Stomach (tissue), 9 donors: ENCODE data around the gene PPP2R2C. TPM values are rescaled to one million over a fixed set of nuclear protein-coding genes. Genes with fewer than 3 reads are reported as not detected.

Experiments
- DNase-seq, 2 donors: peaks; one replicate each; pipeline versions ENCODE4 v3.0.0 to v3.0.0-alpha.2; 2013 to 2019
- H3K27ac ChIP-seq, 5 donors: fragments of 200-600 bp in 4 of 5; sonication (generic) in 4 of 5; one replicate each; pipeline ENCODE4 v1.5.1; 2013 to 2019; ENCODE audit warnings: mild to moderate bottlenecking in 1 of 5, moderate library complexity in 1 of 5
- H3K27me3 ChIP-seq, 3 donors: fragments of 200-600 bp; sonication (generic); one replicate each; pipeline ENCODE4 v1.5.1; 2017 to 2019; ENCODE audit warnings: mixed run types in 1 of 3
- H3K36me3 ChIP-seq, 4 donors: fragments of 200-600 bp; sonication (generic); 1 replicate in 3 of 4; 2 replicates in 1 of 4; pipeline ENCODE4 v1.5.1; 2016 to 2019
- H3K4me1 ChIP-seq, 4 donors: fragments of 200-600 bp; sonication (generic); one replicate each; pipeline ENCODE4 v1.5.1; 2016 to 2019
- H3K4me3 ChIP-seq, 4 donors: fragments of 200-600 bp; sonication (generic) in 3 of 4; one replicate each; pipeline ENCODE4 v1.5.1; 2016 to 2019; ENCODE audit warnings: mild to moderate bottlenecking in 1 of 4
- H3K9me3 ChIP-seq, 4 donors: fragments of 200-600 bp; sonication (generic); one replicate each; pipeline ENCODE4 v1.5.1; 2016 to 2019
- CTCF ChIP-seq, 7 experiments: fragments of 450-650 bp in 4 of 7; fragments of 200-600 bp in 3 of 7; sonication (generic) in 3 of 7; IDR thresholded peaks; one replicate each; pipeline ENCODE4 v1.5.1; 2016 to 2019; ENCODE audit warnings: antibody characterized with exemption in 7 of 7, control low read depth in 2 of 7, mild to moderate bottlenecking in 1 of 7
- EP300 ChIP-seq: sonication (generic); formaldehyde crosslinking; IDR thresholded peaks from one replicate; pipeline ENCODE4 v1.6.1; 2017; ENCODE audit warnings: antibody characterized with exemption
- POLR2A ChIP-seq, 4 donors: fragments of 450-650 bp; IDR thresholded peaks; one replicate each; pipeline ENCODE4 v1.6.1; 2016; ENCODE audit warnings: antibody characterized with exemption in 4 of 4, control low read depth in 2 of 4, mild to moderate bottlenecking in 1 of 4, moderate library complexity in 1 of 4
- POLR2AphosphoS5 ChIP-seq, 3 donors: sonication (generic); formaldehyde crosslinking; IDR thresholded peaks; one replicate each; pipeline ENCODE4 v1.6.1; 2016; ENCODE audit warnings: antibody characterized with exemption in 3 of 3
- WGBS, 5 donors: extraction: QIAGEN DNeasy Blood & Tissue Kit in 3 of 5; methylation state at CpG; one replicate each; pipeline versions ENCODE4 v1.1.5 to v1.1.7; 2013 to 2018; 5-methylcytosine and 5-hydroxymethylcytosine counted together
- intact Hi-C: fragments of 100-400 bp; cut with DNase I; formaldehyde crosslinking; loops from one replicate; pipeline ENCODE4 v1.15.1; 2023; ENCODE audit warnings: low total_unique reads
- polyA plus RNA-seq, 3 donors: library from polyadenylated mRNA; stranded (reverse); fragments of 200-250 nt; gene quantifications; one replicate each; pipeline ENCODE4 v1.2.3, GENCODE V29; 2013
- total RNA-seq, 5 donors: library from RNA; depleted of rRNA; stranded (reverse); fragments of >200 nt; gene quantifications; one replicate each; pipeline versions ENCODE4 v1.1.0 to v1.2.3, GENCODE V29; 2014 to 2016
- donor health status: healthy with polysubstance abuse.
- donor health status: Bipolar disorder and iron deficiency.
- donor health status: healthy.

The PPP2R2C gene
- total and polyA plus RNA-seq, 8 donors = 1.4 to 5.0 (median 1.5) TPM; not detected in 5

- H3K36me3 ChIP-seq = no peaks in the 10 kb centered on the region
- peaks cover 0 to 9% (median 4%) of the 10 kb centered on the region in 4 donors for H3K4me1 ChIP-seq
- H3K27ac ChIP-seq = no peak overlapping the region
- H3K9me3 ChIP-seq = no peaks in the 10 kb centered on the region
- TF ChIP-seq POLR2AphosphoS5 (IDR thresholded peaks at IDR 0.05) = no peak
- TF ChIP-seq POLR2A (IDR thresholded peaks at IDR 0.05) = no peak
- no peak for TF ChIP-seq CTCF (IDR thresholded peaks at IDR 0.05)
- TF ChIP-seq EP300 = no peak
- intact Hi-C loops = no loop called here
- DNase-seq = no peak
- no peak overlapping the region for H3K4me3 ChIP-seq
- H3K27me3 ChIP-seq = peaks cover 0 to 66% (median 8%) of the 10 kb centered on the region in 3 donors
- WGBS, 5 donors = 77 to 88% (median 82%) methylated on average over 15 to 21 of the region's 21 CpGs
Measured at GRCh38 chr4:6443035-6444023, 29.1 kb downstream of the PPP2R2C start.

GRCh38 chr4:6442555-6442954 is 29.9 kb downstream of the PPP2R2C start:
- TF ChIP-seq POLR2AphosphoS5 (IDR thresholded peaks at IDR 0.05) (no peak), POLR2A (IDR thresholded peaks at IDR 0.05) (no peak), EP300 (no peak), CTCF (IDR thresholded peaks at IDR 0.05) (no peak)
- intact Hi-C loops = no loop called here
- peaks cover 0 to 9% (median 4%) of the 10 kb centered on the region in 4 donors for H3K4me1 ChIP-seq
- DNase-seq = no peak
- peaks cover 0 to 61% (median 8%) of the 10 kb centered on the region in 3 donors for H3K27me3 ChIP-seq
- H3K4me3 ChIP-seq = no peak overlapping the region
- 74 to 87% (median 81%) methylated on average over 7 to 8 of the region's 8 CpGs for WGBS, 5 donors
- H3K36me3 ChIP-seq = no peaks in the 10 kb centered on the region
- no peaks in the 10 kb centered on the region for H3K9me3 ChIP-seq
- H3K27ac ChIP-seq = no peak overlapping the region

GRCh38 chr4:6441758-6442157 is 30.7 kb downstream of the PPP2R2C start:
- 81 to 88% (median 84%) methylated on average over 6 to 7 of the region's 7 CpGs for WGBS, 5 donors
- H3K4me1 ChIP-seq = peaks cover 0 to 4% (median 1%) of the 10 kb centered on the region in 4 donors
- no peak for DNase-seq
- TF ChIP-seq CTCF (IDR thresholded peaks at IDR 0.05) (no peak), POLR2AphosphoS5 (IDR thresholded peaks at IDR 0.05) (no peak), EP300 (no peak), POLR2A (IDR thresholded peaks at IDR 0.05) (no peak)
- H3K27me3 ChIP-seq = peaks cover 0 to 54% (median 8%) of the 10 kb centered on the region in 3 donors
- H3K9me3 ChIP-seq = no peaks in the 10 kb centered on the region
- no peaks in the 10 kb centered on the region for H3K36me3 ChIP-seq
- H3K27ac ChIP-seq = no peak overlapping the region
- intact Hi-C loops = no loop called here
- H3K4me3 ChIP-seq = no peak overlapping the region

- Histone ChIP-seq H3K9me3 (peaks cover 0 to 2% (median under 1%) of the 10 kb centered on the region in 4 donors), H3K27me3 (peaks cover 0 to 51% (median 8%) of the 10 kb centered on the region in 3 donors), H3K4me3 (no peak overlapping the region), H3K27ac (no peak overlapping the region), H3K4me1 (no peaks in the 10 kb centered on the region), H3K36me3 (no peaks in the 10 kb centered on the region)
- TF ChIP-seq POLR2A (IDR thresholded peaks at IDR 0.05) (no peak), EP300 (no peak), CTCF (IDR thresholded peaks at IDR 0.05) (no peak), POLR2AphosphoS5 (IDR thresholded peaks at IDR 0.05) (no peak)
- no peak for DNase-seq
- 54 to 70% (median 66%) methylated on average over 6 of the region's 6 CpGs for WGBS, 5 donors
- intact Hi-C loops = no loop called here
Measured at GRCh38 chr4:6441202-6441582, 31.2 kb downstream of the PPP2R2C start.
